ENCODE measurements around the gene ITGA8. TPM values are rescaled to one million over a fixed set of nuclear protein-coding genes. Genes with fewer than 3 reads are reported as not detected.

Gene ITGA8
- total RNA-seq, 1 experiment from 2014 or later: 0.02 TPM

- TF ChIP-seq EZH2 (IDR thresholded peaks at IDR 0.05): no peak
- no peak for TF ChIP-seq SIN3A (IDR thresholded peaks at IDR 0.05; ENCODE audit: low read depth)
- TF ChIP-seq ZFX (IDR thresholded peaks at IDR 0.05): no peak
- TF ChIP-seq, protein P1, sequence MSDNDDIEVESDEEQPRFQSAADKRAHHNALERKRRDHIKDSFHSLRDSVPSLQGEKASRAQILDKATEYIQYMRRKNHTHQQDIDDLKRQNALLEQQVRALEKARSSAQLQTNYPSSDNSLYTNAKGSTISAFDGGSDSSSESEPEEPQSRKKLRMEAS (IDR thresholded peaks at IDR 0.05): no peak
- no peak for TF ChIP-seq TCF7L2 (IDR thresholded peaks at IDR 0.05; ENCODE audit: borderline replicate concordance, extremely low read depth, insufficient read depth, insufficient read length)
- TF ChIP-seq, protein P2, sequence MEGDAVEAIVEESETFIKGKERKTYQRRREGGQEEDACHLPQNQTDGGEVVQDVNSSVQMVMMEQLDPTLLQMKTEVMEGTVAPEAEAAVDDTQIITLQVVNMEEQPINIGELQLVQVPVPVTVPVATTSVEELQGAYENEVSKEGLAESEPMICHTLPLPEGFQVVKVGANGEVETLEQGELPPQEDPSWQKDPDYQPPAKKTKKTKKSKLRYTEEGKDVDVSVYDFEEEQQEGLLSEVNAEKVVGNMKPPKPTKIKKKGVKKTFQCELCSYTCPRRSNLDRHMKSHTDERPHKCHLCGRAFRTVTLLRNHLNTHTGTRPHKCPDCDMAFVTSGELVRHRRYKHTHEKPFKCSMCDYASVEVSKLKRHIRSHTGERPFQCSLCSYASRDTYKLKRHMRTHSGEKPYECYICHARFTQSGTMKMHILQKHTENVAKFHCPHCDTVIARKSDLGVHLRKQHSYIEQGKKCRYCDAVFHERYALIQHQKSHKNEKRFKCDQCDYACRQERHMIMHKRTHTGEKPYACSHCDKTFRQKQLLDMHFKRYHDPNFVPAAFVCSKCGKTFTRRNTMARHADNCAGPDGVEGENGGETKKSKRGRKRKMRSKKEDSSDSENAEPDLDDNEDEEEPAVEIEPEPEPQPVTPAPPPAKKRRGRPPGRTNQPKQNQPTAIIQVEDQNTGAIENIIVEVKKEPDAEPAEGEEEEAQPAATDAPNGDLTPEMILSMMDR (IDR thresholded peaks at IDR 0.05 in 2 of 3, conservative IDR thresholded peaks at IDR 0.05 in 1 of 3; ENCODE audit: borderline replicate concordance in 1 of 3, insufficient read depth in 1 of 3, low read depth in 2 of 3, low read length in 2 of 3): no peak
- no peak for TF ChIP-seq ATF3 (IDR thresholded peaks at IDR 0.05)
- no peak for TF ChIP-seq JUND (IDR thresholded peaks at IDR 0.05)
- ATAC-seq (no peak), DNase-seq (ENCODE audit: low read depth, low spot score) (no peak)
- H3K36me3 ChIP-seq (ENCODE audit: control insufficient read depth in 1 of 2, insufficient read depth in 2 of 2, low read length in 2 of 2): no peaks in the 10 kb centered on the region
- H2AFZ ChIP-seq (ENCODE audit: low read depth, low read length, poor library complexity, severe bottlenecking): no peak overlapping the region
- no peaks in the 10 kb centered on the region for H3K9me3 ChIP-seq (ENCODE audit: control insufficient read depth in 1 of 2, insufficient read depth in 1 of 2, low read depth in 1 of 2, low read length in 2 of 2)
- ChIA-PET RAD21 (ENCODE audit: low non-redundant PET in 1 of 2, low total read pairs in 2 of 2, uncharacterized antibody in 2 of 2, unreplicated experiment in 2 of 2) (no interaction called here), POLR2A (no interaction called here), CTCF (no interaction called here)
- H4K20me1 ChIP-seq (ENCODE audit: insufficient read depth): no peaks in the 10 kb centered on the region
- H3K4me1 ChIP-seq (ENCODE audit: control insufficient read depth in 1 of 2, insufficient read depth in 2 of 2, low read length in 2 of 2): no peaks in the 10 kb centered on the region
- no peaks in the 10 kb centered on the region for H3K79me2 ChIP-seq (ENCODE audit: insufficient read depth, low read length)
- H3K4me2 ChIP-seq (ENCODE audit: low read length): no peak overlapping the region
- intact Hi-C loops (cut with micrococcal nuclease): no loop called here
- H3K4me3 ChIP-seq (replicated peaks in 1 of 2; ENCODE audit: low read depth in 1 of 2, low read length in 2 of 2): no peak overlapping the region
- no peak overlapping the region for H3K27ac ChIP-seq (ENCODE audit: low read depth, low read length)
- peaks cover 30% of the 10 kb centered on the region for H3K27me3 ChIP-seq (ENCODE audit: insufficient read depth, low read length)
- H3K9me2 ChIP-seq (ENCODE audit: insufficient read depth): no peaks in the 10 kb centered on the region
- H3K9ac ChIP-seq (ENCODE audit: low read length): no peak overlapping the region
- BruUV-seq (replicated peaks): no TSS peak
Observed at GRCh38 chr10:15703944-15704580, 15.7 kb downstream of the ITGA8 start.
